Peyer's patch (tissue), 4 donors: Measurements from ENCODE around the gene PROCR.

Source experiments
- CTCF ChIP-seq, 6 experiments: fragments of 450-650 bp in 4 of 6; fragments of 200-600 bp in 2 of 6; sonication (generic) in 1 of 6; IDR thresholded peaks; one replicate each; pipeline ENCODE4 v1.5.1; 2017 to 2019; ENCODE audit warnings: antibody characterized with exemption in 6 of 6, mild to moderate bottlenecking in 3 of 6, moderate library complexity in 1 of 6
- POLR2A ChIP-seq, 2 donors: fragments of 450-650 bp; IDR thresholded peaks; one replicate each; pipeline ENCODE4 v1.5.1; 2017; ENCODE audit warnings: antibody characterized with exemption in 2 of 2, mild to moderate bottlenecking in 2 of 2, moderate library complexity in 2 of 2

GRCh38 chr20:35206802-35207201, 34.9 kb downstream of the PROCR start:
- no peak for TF ChIP-seq CTCF (IDR thresholded peaks at IDR 0.05)
- TF ChIP-seq POLR2A (IDR thresholded peaks at IDR 0.05) = no peak
